HEK293 (cell line): ENCODE results near the gene TET1.

Source experiments
- AEBP2 ChIP-seq: fragments of 450-650 bp; formaldehyde crosslinking; IDR thresholded peaks from 2 replicates; pipeline ENCODE4 v1.5.1; 2016; ENCODE audit warnings: missing biosample characterization, missing genetic modification characterization, borderline replicate concordance
- CTCF ChIP-seq: fragments of 450-650 bp; formaldehyde crosslinking; IDR thresholded peaks from 2 replicates; pipeline ENCODE4 v1.5.1; 2016; ENCODE audit warnings: missing biosample characterization, missing genetic modification characterization
- GLI4 ChIP-seq: fragments of 450-650 bp; formaldehyde crosslinking; IDR thresholded peaks from 2 replicates; pipeline ENCODE4 v1.5.1; 2016; ENCODE audit warnings: missing biosample characterization, missing genetic modification characterization
- PRDM10 ChIP-seq: fragments of 450-650 bp; formaldehyde crosslinking; IDR thresholded peaks from 2 replicates; pipeline ENCODE4 v1.5.1; 2016; ENCODE audit warnings: missing biosample characterization, missing genetic modification characterization
- PRDM2 ChIP-seq: fragments of 450-650 bp; formaldehyde crosslinking; IDR thresholded peaks from 2 replicates; pipeline ENCODE4 v1.5.1; 2016; ENCODE audit warnings: missing biosample characterization, missing genetic modification characterization, borderline replicate concordance
- YY1 ChIP-seq: fragments of 450-650 bp; formaldehyde crosslinking; IDR thresholded peaks from 2 replicates; pipeline ENCODE4 v1.5.1; 2018; ENCODE audit warnings: missing biosample characterization, missing genetic modification characterization
- ZBTB48 ChIP-seq: fragments of 450-650 bp; formaldehyde crosslinking; IDR thresholded peaks from 2 replicates; pipeline ENCODE4 v1.5.1; 2016; ENCODE audit warnings: missing biosample characterization, missing genetic modification characterization
- ZBTB7A ChIP-seq: fragments of 450-650 bp; formaldehyde crosslinking; IDR thresholded peaks from 2 replicates; pipeline ENCODE4 v1.5.1; 2016; ENCODE audit warnings: low read depth, missing biosample characterization, missing genetic modification characterization
- ZNF10 ChIP-seq: fragments of 450-650 bp; formaldehyde crosslinking; IDR thresholded peaks from 2 replicates; pipeline ENCODE4 v1.5.1; 2017; ENCODE audit warnings: missing biosample characterization, missing genetic modification characterization
- ZNF121 ChIP-seq: fragments of 450-650 bp; formaldehyde crosslinking; IDR thresholded peaks from 2 replicates; pipeline ENCODE4 v1.5.1; 2016; ENCODE audit warnings: missing biosample characterization, missing genetic modification characterization
- ZNF148 ChIP-seq: fragments of 450-650 bp; formaldehyde crosslinking; IDR thresholded peaks from 2 replicates; pipeline ENCODE4 v1.5.0; 2017; ENCODE audit warnings: missing biosample characterization, missing genetic modification characterization, borderline replicate concordance
- ZNF202 ChIP-seq: fragments of 450-650 bp; formaldehyde crosslinking; IDR thresholded peaks from 2 replicates; pipeline ENCODE4 v1.5.1; 2016; ENCODE audit warnings: missing biosample characterization, missing genetic modification characterization, borderline replicate concordance
- ZNF221 ChIP-seq: fragments of 450-650 bp; formaldehyde crosslinking; IDR thresholded peaks from 2 replicates; pipeline ENCODE4 v1.5.1; 2017; ENCODE audit warnings: missing biosample characterization, missing genetic modification characterization, borderline replicate concordance
- ZNF223 ChIP-seq: fragments of 450-650 bp; formaldehyde crosslinking; IDR thresholded peaks from 2 replicates; pipeline ENCODE4 v1.5.1; 2016; ENCODE audit warnings: missing biosample characterization, missing genetic modification characterization
- ZNF335 ChIP-seq: fragments of 450-650 bp; formaldehyde crosslinking; conservative IDR thresholded peaks from 2 replicates; pipeline ENCODE4 v1.5.1; 2016; ENCODE audit warnings: missing biosample characterization, missing genetic modification characterization
- ZNF398 ChIP-seq: fragments of 450-650 bp; formaldehyde crosslinking; IDR thresholded peaks from 2 replicates; pipeline ENCODE4 v1.5.1; 2017; ENCODE audit warnings: missing biosample characterization, missing genetic modification characterization
- ZNF513 ChIP-seq: fragments of 450-650 bp; IDR thresholded peaks from 2 replicates; pipeline ENCODE4 v1.5.1; 2018; ENCODE audit warnings: missing biosample characterization, missing genetic modification characterization
- ZNF558 ChIP-seq: fragments of 450-650 bp; formaldehyde crosslinking; IDR thresholded peaks from 2 replicates; pipeline ENCODE4 v1.5.1; 2016; ENCODE audit warnings: missing biosample characterization, missing genetic modification characterization
- ZNF571 ChIP-seq: fragments of 450-650 bp; formaldehyde crosslinking; IDR thresholded peaks from 2 replicates; pipeline ENCODE4 v1.5.0; 2017; ENCODE audit warnings: missing biosample characterization, missing genetic modification characterization

Gene TET1

GRCh38 chr10:68550747-68551411, 9.3 kb upstream of the TET1 start (continued):
- no peak for TF ChIP-seq AEBP2 (tag by site-specific recombination)
- peak; percentile 61; the same call in 1 of the 2 replicates for TF ChIP-seq ZNF10 (tag by site-specific recombination)
- TF ChIP-seq PRDM10 (tag by site-specific recombination): no peak
- TF ChIP-seq ZNF558 (tag by site-specific recombination): peak; percentile 71
- TF ChIP-seq ZBTB48 (tag by site-specific recombination): no peak
- no peak for TF ChIP-seq ZNF398 (tag by site-specific recombination)
- TF ChIP-seq YY1 (tag by site-specific recombination): no peak
- no peak for TF ChIP-seq ZNF202 (tag by site-specific recombination)
- no peak for TF ChIP-seq GLI4 (tag by site-specific recombination)
- TF ChIP-seq ZNF513 (tag by site-specific recombination): no peak
- TF ChIP-seq ZNF148 (tag by site-specific recombination): no peak
- peak; percentile 42; the same call in 1 of the 2 replicates for TF ChIP-seq CTCF (tag by site-specific recombination)
- TF ChIP-seq ZNF335 (tag by site-specific recombination): peak; percentile 41; the same call in 1 of the 2 replicates
- no peak for TF ChIP-seq ZBTB7A (tag by site-specific recombination)
- TF ChIP-seq ZNF571: no peak
- no peak for TF ChIP-seq ZNF221
- TF ChIP-seq PRDM2: no peak
- TF ChIP-seq ZNF223 (tag by site-specific recombination): peak; percentile 91
- TF ChIP-seq ZNF121: peak; percentile 96
